HG03095 (cell line): ENCODE results near the gene ACTN1.

ENCODE experiments used
- ATAC-seq: cut with Tn5 transposase; IDR thresholded peaks from one replicate; pipeline ENCODE4 v1.9.1; 2021; ENCODE audit warnings: moderate library complexity; ENCODE audit not compliant: unreplicated experiment

ACTN1 gene

DNA sequence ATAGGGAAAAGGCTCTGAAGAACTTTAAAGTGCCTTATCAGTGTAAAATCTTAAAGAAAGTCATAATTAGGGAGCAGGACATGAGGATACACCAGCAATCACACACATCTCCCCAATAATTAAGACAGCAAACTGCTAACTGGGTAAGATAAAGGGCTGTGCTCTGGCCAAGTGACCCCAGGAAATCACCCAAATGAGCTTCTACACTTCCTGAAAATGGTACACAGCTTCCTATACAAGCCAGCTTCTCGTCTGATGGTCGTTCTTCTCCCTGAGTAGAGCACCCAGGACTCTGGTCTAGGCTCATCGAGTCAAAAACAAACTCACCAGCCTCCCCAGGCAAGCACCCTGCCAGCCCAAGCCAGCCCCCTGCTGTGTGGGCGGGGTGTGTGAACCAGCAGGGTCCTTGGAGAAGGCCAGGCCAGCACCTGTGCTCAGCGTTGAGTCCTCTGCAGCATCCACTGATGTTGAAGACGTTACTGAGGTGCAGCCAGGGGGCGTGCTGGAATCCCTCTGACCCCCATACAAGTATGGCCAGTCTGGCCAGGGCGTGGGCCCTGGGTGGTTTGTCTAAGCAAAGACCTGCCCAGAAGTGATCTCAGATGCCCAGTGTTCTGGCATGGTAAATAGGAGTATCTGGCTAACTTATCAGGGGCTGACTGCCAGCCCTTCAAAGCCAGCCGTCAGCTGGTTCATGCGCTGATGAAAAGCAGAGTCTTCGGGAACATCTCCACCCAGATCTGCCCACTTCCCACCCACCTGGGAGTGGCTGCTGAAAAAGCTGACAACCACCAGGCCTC is 41.4 kb downstream of the ACTN1 start:
- no peak for ATAC-seq

DNA sequence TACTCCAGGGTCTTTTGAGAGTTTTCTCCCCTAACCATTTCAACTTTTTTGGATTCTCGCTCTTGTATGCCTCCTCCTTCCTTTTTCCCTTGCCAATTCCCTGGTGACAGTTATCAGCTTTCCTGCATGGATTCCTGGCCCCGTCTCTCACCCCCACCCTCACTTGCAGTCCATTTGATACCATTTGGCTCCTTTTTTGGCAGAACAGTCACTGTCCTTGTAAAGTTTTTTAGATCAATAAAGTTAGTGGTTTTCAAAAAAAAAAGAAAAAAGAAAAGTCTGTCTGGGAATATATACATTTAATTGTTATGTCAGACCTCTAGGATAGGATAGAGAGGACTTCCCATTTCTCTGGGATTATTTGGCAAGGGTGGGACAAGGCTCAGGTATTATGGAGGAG is 42.1 kb downstream of the ACTN1 start:
- no peak for ATAC-seq

DNA sequence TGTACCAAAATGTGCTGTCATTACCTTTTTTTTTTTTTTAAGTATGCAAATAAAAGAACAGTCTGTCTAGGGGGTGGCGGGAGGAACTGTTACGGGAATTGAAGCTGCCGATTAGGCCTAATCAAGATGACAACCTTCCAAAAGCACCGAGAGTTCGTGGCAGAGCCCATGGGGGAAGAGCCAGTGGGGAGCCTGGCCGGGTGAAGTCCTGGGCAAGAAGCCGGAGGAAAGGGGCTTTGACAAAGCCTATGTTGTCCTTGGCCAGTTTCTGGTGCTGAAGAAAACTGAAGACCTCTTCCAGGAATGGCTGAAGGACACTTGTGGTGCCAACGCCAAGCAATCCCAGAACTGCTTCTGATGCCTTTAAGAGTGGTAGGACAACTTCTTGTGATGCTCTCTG is 42.6 kb downstream of the ACTN1 start:
- no peak for ATAC-seq

DNA sequence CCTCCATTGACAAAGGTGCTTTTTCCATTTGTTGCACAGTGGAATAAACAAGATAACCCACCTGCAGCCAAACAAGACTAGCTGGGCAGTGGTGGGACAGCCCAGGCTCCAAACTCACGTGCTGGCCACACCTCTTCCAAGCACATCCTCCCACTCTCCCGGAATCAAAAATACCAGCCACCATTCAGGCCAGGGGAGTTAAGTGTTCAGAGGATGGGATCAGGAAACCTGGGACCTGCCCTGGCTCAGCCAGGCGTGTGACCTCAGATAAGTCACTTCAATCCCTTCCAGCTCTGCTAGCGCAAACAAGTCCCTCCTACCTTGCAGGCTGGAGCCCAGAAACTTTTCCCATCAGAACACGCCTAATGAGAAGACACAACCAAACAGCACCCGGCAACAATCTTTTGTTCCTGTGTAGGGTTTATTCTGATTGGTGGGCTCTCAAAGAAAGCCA is 43.3 kb downstream of the ACTN1 start:
- no peak for ATAC-seq

DNA sequence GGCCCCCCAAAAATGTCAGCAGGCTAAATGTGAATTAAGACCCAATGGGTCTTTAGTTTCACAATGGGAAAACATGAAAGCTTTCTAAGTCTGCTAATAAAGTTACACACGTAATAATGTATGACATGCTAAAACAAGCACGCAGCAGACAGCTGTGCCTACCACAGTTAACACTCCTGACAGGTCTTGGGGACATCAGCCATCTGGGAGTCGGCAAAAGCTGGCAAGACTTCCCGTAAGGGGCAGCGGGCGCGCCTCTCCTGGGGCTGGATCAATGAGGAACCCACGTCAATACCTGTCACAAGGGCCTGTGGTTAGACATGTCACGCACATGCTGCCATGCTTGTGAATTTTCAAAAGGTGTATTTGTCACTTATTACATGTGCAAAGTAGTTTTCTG is 45.0 kb downstream of the ACTN1 start:
- no peak for ATAC-seq

DNA sequence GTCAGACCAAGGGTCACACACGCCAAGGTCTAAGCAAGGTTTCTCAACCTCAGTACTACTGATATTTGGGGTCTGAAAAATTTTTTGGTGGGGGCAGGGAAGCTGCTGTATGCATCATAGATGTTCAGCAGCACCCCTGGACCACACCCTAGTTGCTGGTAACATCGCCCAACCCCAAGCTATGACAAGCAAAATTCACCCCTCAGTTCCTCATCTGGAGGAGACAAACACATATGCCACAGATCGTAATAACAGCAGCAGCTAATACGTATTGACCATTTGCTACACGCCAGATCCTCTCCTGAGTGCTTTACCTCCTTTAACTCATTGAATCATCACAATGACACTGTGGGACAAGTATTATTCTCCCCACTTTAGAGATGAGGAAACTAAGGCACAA is 46.4 kb downstream of the ACTN1 start:
- no peak for ATAC-seq

DNA sequence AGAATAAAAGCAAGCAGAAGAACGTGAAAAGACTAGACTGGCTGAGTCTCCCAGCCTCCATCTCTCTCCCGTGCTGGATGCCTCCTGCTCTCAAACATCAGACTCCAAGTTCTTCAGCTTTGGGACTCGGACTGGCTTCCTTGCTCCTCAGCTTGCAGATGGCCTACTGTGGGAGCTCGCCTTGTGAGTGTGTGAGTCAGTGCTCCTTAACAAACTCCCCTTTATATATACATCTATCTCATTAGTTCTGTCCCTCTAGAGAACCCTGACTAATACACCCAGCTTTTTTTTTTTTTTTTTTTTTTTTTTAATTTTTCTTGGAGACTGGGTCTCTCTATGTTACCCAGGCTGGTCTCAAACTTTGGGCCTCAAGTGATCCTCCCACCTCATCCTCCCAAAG is 46.9 kb downstream of the ACTN1 start:
- no peak for ATAC-seq

DNA sequence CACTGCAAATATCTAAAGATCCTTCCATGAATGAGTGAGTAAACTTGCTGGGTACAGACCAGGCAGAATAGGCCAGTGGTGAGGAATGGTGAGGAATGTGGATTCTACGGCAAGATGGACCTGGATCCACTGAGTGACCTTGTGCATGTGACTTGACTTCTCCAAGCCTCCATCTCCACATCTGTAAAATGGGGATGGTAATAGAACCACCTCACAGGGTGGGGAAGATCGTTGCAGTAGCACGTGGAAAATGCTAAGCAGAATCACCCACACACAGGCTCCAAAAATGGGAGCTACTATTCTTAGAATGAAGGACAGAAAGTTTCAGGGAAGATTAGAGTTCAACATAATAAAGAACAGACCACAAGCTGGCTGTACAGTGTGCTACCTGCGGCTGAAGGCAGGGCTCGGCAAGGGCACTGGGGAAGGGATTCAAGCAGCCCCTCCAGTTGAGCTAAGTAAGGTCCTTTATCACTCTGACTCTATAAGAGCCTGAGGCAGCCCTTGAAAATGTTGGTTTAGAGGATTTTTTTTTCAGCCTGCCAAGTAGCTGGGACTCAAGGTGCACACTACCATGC is 47.5 kb downstream of the ACTN1 start:
- ATAC-seq: no peak

DNA sequence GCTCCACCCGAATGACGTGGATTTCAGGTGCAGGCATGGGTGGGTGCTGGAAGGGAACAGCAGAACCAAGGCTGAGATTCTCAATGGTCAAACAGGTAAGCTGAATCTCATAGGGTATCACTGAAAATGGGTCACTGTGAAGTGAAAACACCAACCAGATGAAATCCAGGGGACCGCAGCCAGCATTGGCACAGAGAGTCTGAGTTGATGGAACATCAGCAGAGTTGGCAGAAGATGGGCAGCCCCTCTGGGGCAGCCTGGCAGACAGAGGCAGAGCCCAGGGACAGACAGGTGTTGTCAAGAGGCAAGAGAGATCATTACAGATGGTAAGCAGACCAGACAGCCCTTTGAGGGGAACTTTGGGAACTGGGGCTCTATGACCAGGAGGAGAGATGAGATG is 48.0 kb downstream of the ACTN1 start:
- no peak for ATAC-seq

DNA sequence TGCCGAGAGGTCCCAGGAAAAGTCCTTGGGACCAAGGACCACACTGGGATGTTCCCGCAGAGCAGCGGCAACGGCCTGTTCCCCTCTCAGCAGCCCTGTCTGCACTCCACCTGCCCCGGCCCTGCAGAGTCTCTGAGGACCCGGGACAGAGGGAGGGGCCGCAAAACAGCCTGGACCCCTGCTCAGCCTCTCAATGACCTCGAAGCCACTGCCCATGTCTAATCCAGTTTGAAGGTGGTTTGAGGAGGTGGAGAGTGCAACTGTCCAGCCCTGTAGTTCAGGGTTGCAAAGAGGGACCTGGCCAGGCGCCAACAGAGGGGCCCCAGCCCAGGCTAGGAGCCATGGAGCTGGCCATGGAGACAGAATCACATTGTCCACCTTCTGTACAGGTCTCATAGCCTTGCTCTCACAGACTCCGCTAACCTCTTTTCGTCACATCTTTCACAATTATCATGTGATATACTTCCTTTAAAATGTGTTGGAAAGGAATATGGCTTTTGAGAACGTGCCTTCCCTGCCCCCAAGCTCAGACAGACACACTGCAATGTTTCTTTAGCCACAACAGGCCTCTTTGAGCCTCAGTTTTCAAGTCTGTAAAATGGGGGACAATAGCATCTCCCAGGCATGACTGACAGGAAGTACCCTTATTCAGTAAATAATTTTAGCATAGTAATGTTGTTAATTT is 49.3 kb downstream of the ACTN1 start:
- ATAC-seq: no peak

DNA sequence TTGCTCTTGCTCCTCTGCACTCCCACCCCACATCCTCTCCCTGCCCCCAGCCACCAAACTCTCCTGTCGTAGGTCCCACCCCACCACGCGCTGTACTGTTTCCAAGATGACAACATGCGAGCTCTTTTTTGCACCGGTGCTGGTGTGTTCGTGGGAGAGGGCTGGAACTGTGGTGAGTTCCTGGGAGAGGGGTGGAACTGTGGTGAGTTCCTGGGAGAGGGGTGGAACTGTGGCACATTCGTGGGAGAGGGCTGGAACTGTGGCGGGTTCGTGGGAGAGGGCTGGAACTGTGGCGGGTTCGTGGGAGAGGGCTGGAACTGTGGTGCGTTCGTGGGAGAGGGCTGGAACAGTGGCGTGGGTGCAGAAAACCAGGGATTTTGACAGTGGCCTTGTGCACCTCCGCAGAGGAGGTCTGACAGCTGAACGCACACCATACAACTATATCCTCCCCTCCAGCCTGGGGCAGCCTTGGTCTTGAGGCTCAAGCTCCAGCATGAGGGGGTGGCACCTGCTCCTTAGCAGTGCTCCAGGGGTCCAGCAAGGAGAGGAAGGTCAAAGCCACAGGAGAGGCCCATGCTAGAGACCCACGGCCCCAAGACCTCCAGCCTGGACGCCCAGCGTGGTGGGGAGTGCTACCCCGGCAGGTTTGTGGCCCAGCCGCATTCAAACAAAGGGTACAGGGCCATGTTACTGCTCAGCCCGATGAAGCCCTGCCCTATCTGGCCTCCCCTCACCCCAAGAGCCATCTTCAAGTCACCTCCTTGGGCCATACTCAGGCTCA is 50.1 kb downstream of the ACTN1 start:
- no peak for ATAC-seq

DNA sequence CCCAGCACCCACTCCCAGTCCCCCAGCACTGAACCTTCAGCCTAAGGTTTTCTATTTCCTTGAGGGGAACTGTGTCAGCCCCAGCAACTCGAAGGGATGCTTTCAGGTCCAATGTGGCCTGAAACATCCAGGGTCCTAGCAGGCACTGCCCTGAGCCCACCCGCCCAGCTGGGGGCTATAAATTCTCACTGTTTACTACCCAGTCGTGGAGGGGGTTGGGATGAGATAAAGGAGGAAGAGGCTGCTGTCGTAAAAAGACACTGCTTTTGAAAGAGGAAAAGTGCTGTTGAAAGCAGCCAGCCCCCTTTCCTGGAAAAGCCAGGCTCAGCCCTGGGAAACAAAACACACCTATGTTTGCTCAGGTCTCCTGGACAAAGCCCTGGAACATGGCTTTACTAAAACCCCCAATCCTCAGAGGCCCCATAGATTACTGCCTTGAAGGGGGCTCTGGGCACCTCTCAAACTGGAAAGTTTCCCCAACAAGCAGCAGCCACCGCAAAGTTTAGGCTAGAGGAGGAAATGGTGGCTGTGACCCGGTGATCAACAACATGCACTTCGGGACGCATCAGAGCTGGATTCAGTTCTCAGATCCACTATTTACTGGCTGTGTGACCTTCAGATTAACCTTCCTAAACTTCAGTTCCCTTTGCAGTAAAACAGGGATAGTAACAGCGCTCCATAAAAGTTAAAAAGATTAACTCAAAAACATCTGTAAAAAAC is 51.0 kb downstream of the ACTN1 start:
- ATAC-seq: no peak

DNA sequence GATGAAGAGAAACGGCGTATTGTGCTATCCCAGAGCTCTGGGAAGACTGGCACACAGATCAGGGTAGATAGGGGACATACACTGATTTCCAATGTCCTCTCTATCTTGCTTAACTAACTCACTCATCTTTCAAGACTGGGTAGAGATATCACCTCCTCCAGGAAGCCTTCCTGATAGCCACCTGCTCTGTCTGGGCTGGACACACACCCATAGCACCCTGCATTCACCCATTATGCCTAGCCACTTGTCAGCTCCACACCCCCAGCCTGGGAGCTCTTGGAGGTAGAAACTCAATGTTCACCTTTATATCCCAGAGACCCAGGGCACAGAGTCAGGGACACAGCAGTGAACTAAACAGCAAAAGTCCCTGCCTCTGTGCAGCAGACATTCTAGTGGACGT is 52.0 kb downstream of the ACTN1 start:
- ATAC-seq: no peak

DNA sequence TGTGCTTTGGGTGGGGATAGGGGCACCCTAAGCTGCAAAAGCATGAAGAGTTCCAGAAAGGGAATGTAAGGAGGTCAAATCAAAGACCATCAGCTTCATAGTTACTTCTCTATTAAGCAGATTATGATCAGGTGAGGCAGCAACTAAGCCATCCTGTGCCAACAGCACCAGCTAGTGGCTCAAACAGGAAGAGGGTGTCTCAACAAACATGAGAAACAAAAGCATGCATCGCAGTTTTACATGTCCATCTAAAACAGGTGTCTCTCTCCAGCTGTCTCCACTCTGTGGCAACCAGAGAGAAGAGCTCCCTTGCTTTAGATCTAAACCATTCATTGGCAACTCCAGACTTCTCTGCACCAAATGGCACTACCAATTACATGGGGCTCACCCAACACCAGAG is 52.9 kb downstream of the ACTN1 start:
- no peak for ATAC-seq

DNA sequence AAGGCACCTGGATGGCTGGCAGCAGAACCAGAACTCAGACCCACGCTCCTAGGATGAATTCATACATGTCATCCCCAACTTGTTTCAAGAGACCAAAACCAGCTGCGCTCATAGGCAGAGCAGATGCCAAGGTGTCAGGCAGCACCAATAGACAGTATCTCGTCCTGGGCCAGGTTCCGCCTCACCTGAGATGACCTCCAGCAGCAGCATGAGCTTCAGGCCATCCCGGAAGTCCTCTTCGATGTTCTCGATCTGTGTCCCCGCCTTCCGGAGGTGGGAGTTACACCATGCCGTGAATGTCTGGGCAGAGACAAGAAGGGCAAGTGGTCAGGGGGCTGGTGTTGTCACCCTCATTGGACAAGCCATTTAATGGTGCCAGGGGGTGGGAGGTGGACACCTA is 53.7 kb downstream of the ACTN1 start:
- ATAC-seq: no peak

DNA sequence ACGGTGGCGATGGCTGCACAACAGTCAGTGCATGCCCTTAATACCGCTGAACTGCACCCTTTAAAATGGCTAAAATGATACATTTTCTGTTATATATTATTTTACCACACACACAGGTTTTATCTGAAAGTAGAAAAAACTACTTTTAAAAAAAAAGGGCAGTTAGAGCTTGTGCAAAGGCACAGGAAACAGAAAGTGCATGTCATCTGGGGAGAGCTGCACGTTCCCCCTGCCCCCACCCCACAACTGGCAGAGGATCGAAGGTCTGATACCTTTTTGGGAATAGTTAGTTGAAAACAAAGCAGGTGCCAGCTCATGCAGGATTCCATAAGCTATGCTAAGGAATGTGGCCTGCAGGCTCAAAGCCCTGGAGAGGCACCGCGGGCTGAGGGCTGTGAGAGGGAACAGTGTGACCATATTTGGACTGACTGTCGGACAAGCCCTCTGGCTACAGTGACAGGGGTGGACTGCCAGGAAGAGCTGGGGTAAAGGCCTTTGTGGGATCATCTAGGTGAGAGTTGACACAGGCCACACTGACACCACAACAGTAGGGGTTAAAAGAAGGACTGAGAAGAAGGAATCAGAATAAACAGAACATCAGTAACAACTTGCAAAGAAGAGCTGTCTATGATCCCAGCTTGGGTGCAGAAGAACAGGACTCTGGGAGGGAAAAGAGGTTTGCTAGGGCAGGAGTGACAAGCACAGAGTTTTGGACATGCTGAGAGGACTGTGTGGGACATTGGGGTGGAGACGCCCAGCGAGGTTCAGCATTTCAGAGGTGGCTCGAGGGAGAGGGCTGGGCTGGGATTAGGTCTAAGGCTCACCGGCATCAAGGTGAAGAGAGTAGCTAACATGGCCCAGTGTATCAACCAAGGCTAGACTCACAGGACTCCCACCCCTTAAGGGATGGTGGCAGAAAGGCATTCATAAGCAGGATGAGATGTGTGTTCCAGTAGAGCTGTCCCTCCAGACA is 54.6 kb downstream of the ACTN1 start:
- ATAC-seq: no peak

DNA sequence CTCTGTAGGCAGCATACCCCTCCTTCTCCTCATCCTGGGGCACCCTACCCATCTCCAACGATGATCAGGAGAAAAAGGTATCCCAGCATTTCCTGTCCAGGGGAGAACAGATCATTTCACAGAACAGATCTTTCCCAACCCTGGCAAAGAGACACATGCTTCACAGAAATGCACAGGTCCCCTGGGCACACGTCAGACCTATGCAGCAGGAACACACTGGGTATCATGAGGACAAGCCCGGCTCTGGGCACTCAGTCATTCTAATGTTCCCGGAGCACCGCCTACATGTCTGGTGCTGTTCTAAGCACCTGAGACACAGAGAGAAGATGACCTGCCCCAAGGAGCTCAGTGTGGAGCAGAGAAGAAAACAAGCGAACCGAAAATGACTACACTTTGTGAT is 56.2 kb downstream of the ACTN1 start:
- ATAC-seq: no peak

DNA sequence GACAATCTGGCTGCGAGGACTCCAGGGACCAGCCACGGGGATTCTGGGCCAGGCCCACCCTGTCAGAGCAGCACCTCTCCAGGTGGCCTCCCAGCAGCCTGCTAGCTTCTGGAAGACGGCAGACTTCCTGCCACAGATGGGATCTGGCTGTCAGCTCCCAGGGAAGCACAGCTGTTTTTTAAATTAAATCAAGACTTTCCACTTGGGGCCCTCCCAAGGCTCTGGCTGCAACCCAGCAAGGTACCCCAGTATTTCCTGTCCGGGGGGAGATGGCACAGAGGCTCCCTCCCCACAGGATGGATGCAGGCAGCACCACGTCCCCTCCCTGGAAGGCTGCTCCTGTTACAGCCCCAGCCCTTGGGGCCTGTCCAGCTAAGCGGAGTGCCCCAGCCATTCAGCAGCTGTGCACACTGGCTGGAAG is 56.9 kb downstream of the ACTN1 start:
- no peak for ATAC-seq

DNA sequence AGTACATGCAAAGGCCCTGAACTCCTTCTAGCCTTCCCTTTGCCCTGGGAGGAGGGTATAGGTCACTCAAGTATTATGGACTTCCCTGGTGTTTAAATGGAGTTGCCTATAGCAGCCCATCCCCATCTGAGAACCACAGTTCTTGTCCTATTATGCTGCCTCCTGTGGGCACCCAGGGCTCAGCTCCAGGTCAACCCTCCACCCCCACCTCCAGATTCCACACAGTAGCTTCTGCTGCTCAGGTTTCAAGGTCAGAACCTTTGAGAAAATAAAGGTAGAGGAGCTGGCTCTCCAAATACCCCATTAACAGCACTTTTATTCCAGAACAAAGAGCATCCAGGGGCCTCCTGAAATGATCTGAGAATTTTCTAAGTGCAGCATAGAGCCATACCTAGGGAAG is 57.4 kb downstream of the ACTN1 start:
- ATAC-seq: no peak

DNA sequence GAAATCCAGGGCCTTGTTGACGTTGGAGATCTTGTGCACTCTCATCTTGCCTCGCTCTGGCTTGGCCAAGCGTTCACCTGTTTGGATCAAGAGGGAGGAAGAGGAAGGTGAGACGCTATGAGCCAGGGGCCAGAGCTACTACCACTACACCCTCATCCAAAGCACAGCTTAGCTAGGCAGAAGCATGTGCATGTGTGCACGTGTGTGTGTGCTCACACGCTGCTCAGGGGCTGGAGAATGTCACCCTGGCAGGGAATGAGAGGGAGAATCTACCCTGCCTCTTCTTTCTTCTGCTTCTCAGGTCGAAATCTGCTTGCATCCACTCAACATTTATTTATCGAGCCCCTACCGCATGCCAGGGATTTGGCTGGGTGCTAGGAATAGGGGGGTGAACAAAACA is 58.1 kb downstream of the ACTN1 start:
- no peak for ATAC-seq
